Vagina (tissue), 2 donors: ENCODE measurements around the gene DBH.

Source experiments
- POLR2A ChIP-seq, 2 donors: fragments of 450-650 bp; IDR thresholded peaks; one replicate each; pipeline ENCODE4 v1.6.1; 2017; ENCODE audit warnings: antibody characterized with exemption in 2 of 2, mild to moderate bottlenecking in 2 of 2, moderate library complexity in 2 of 2
- TF ChIP-seq, protein P1 (sequence below), 3 experiments: fragments of 450-650 bp in 2 of 3; fragments of 200-600 bp in 1 of 3; sonication (generic) in 1 of 3; IDR thresholded peaks; one replicate each; pipeline ENCODE4 v1.5.1; 2017 to 2019; ENCODE audit warnings: antibody characterized with exemption in 3 of 3, mild to moderate bottlenecking in 2 of 3, moderate library complexity in 2 of 3

DNA sequence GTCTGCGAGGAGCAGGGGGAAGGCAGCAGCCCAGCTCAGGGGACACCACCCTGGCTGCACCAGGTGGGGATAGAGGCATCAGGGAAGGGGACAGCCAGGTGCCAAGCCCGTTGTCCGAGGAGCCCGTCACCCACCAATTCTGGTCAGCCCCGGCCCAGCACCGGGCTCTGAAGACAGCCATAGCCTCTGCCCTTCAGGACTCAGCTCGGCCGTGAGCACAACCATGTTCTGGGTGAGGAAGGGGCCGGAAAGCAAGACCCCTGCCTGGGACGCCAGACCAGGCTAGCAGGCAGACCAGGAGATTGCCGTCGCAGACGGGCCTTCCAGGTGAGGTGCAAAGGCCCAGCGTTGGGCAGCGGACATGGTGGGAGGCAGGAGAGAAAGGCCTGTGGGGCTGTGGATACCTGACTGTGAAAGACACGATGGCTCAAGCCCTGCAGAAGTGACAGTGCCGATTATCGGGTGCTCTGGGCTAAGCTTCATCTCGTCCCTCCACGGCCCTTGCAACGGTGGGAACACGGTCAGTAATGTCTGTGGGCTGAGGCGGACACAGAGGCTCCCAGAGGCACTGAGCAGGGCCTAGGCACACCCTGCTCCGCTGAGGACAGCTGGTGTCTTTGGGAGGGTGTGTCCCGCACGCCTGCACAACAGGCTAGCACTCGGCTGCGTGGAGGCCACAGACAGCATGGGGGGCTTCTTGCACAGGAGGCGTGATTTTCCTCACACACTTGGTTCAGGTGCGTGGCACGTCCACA is 36.5 kb downstream of the DBH start:
- TF ChIP-seq, protein P1, sequence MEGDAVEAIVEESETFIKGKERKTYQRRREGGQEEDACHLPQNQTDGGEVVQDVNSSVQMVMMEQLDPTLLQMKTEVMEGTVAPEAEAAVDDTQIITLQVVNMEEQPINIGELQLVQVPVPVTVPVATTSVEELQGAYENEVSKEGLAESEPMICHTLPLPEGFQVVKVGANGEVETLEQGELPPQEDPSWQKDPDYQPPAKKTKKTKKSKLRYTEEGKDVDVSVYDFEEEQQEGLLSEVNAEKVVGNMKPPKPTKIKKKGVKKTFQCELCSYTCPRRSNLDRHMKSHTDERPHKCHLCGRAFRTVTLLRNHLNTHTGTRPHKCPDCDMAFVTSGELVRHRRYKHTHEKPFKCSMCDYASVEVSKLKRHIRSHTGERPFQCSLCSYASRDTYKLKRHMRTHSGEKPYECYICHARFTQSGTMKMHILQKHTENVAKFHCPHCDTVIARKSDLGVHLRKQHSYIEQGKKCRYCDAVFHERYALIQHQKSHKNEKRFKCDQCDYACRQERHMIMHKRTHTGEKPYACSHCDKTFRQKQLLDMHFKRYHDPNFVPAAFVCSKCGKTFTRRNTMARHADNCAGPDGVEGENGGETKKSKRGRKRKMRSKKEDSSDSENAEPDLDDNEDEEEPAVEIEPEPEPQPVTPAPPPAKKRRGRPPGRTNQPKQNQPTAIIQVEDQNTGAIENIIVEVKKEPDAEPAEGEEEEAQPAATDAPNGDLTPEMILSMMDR (IDR thresholded peaks at IDR 0.05), result no peak
- no peak for TF ChIP-seq POLR2A (IDR thresholded peaks at IDR 0.05)
